A673 (cell line): Measurements from ENCODE around the gene ARHGEF28. TPM values are rescaled to one million over a fixed set of nuclear protein-coding genes. Genes with fewer than 3 reads are reported as not detected.

Experiments used
- BruUV-seq: library from RNA; stranded (reverse); fragments of 400-500 nt; replicated peaks from 2 replicates; lab custom pipeline; 2021; lab: Mats Ljungman, UMichigan
- CTCF ChIA-PET: fragments of 300-600 bp; sonication (Branson Sonifier 250); formaldehyde crosslinking; loops from one replicate; lab custom pipeline; 2022; ENCODE audit warnings: antibody characterized with exemption; lab: Charles Lee
- POLR2A ChIA-PET: fragments of 300-600 bp; sonication (Branson Sonifier 250); formaldehyde crosslinking; loops from one replicate; lab custom pipeline; 2022; ENCODE audit warnings: antibody characterized with exemption; ENCODE audit not compliant: low non-redundant PET; lab: Charles Lee
- DNase-seq: peaks from one replicate; pipeline ENCODE4 v3.0.0-alpha.2; 2015; ENCODE audit warnings: low spot score
- H3K27ac ChIP-seq: fragments of 200-600 bp; sonication (generic); 2 replicates; pipeline ENCODE4 v1.5.1; 2016; ENCODE audit warnings: mixed run types, low read depth, mild to moderate bottlenecking, mixed read lengths, antibody characterized with exemption, low read length; ENCODE audit not compliant: poor library complexity, severe bottlenecking
- H3K27me3 ChIP-seq: fragments of 200-600 bp; sonication (generic); replicated peaks from 2 replicates; pipeline ENCODE4 v1.6.1; 2017; ENCODE audit warnings: mixed run types, low read depth, mild to moderate bottlenecking, mixed read lengths, antibody characterized with exemption, low read length; ENCODE audit not compliant: insufficient read depth, poor library complexity
- H3K36me3 ChIP-seq: fragments of 200-600 bp; sonication (generic); 2 replicates; pipeline ENCODE4 v1.6.1; 2016; ENCODE audit warnings: mixed run types, mild to moderate bottlenecking, mixed read lengths, antibody characterized with exemption, low read length; ENCODE audit not compliant: insufficient read depth, poor library complexity, severe bottlenecking
- H3K4me1 ChIP-seq: fragments of 200-600 bp; sonication (generic); 2 replicates; pipeline ENCODE4 v1.6.1; 2017; ENCODE audit warnings: mixed run types, mild to moderate bottlenecking, mixed read lengths, antibody characterized with exemption, low read length; ENCODE audit not compliant: insufficient read depth, poor library complexity, severe bottlenecking
- H3K4me3 ChIP-seq: fragments of 200-600 bp; sonication (generic); 2 replicates; pipeline ENCODE4 v1.5.1; 2016; ENCODE audit warnings: low read depth, mixed run types, mild to moderate bottlenecking, mixed read lengths, low read length; ENCODE audit not compliant: poor library complexity, severe bottlenecking
- H3K9me3 ChIP-seq: fragments of 200-600 bp; sonication (generic); 2 replicates; pipeline ENCODE4 v1.6.1; 2016; ENCODE audit warnings: mixed run types, low read depth, mild to moderate bottlenecking, mixed read lengths, antibody characterized with exemption, low read length; ENCODE audit not compliant: poor library complexity, severe bottlenecking
- CTCF ChIP-seq: fragments of 300-800, 200-600 bp; sonication (generic); conservative IDR thresholded peaks from 2 replicates; pipeline ENCODE4 v1.5.1; 2017; ENCODE audit warnings: low read depth, mild to moderate bottlenecking, antibody characterized with exemption, low read length, moderate library complexity, mixed read lengths
- EZH2 ChIP-seq: fragments of 200-600 bp; sonication (generic); IDR thresholded peaks from 2 replicates; pipeline ENCODE4 v1.6.1; 2017; ENCODE audit warnings: borderline replicate concordance, low read depth, mild to moderate bottlenecking, mixed read lengths, antibody characterized with exemption, low read length; ENCODE audit not compliant: poor library complexity, severe bottlenecking
- intact Hi-C: fragments of 100-400 bp; cut with micrococcal nuclease; formaldehyde crosslinking; loops from one replicate; pipeline ENCODE4 v1.10.0; 2022; ENCODE audit not compliant: unreplicated experiment
- total RNA-seq: library from RNA; stranded (reverse); gene quantifications from 2 replicates; pipeline ENCODE4 v1.2.3, GENCODE V29; 2021

Gene ARHGEF28
- total RNA-seq, 1 experiment from 2014 or later = 3.4 TPM

GRCh38 chr5:73642344-73642743 is 16.3 kb downstream of the ARHGEF28 start:
- POLR2A ChIA-PET = no interaction called here
- no TSS peak for BruUV-seq
- CTCF ChIA-PET = no interaction called here

GRCh38 chr5:73644385-73644963 is 18.5 kb downstream of the ARHGEF28 start:
- ChIA-PET CTCF (no interaction called here), POLR2A (no interaction called here)
- DNase-seq = no peak
- no TSS peak for BruUV-seq
- Histone ChIP-seq H3K27me3 (no peaks in the 10 kb centered on the region), H3K27ac (no peak overlapping the region), H3K4me1 (peaks cover 6% of the 10 kb centered on the region), H3K36me3 (no peaks in the 10 kb centered on the region), H3K9me3 (no peaks in the 10 kb centered on the region), H3K4me3 (no peak overlapping the region)
- TF ChIP-seq CTCF (no peak), EZH2 (no peak)
- intact Hi-C loops = no loop called here

More at GRCh38 chr5:73642344-73642743, 16.3 kb downstream of the ARHGEF28 start:
- Histone ChIP-seq H3K9me3 (no peaks in the 10 kb centered on the region), H3K4me1 (peaks cover 6% of the 10 kb centered on the region), H3K4me3 (no peak overlapping the region), H3K36me3 (no peaks in the 10 kb centered on the region), H3K27ac (no peak overlapping the region), H3K27me3 (no peaks in the 10 kb centered on the region)
- no peak for DNase-seq
- intact Hi-C loops = no loop called here
- TF ChIP-seq EZH2 (no peak), CTCF (no peak)

DNA sequence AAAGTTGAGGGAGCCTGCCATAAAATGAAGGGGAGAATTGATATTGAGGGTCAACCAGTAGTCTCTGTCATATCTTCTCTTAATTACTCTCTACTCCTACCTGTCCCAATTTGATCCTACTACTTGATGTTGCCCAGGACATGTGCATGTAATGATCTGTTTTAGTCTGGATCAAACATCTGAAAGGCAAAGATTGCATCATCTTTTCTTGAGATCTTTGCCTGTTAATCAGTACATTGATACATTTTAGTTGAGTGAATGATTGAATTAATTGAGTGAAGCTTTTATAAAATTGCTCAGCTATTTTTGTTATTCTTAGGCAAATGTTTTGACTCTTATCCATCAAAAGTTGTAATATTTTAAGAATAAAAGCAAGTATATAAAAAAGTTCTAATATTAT is 21.7 kb downstream of the ARHGEF28 start:
- POLR2A ChIA-PET = no interaction called here
- Histone ChIP-seq H3K9me3 (no peaks in the 10 kb centered on the region), H3K27ac (no peak overlapping the region), H3K4me3 (no peak overlapping the region), H3K27me3 (no peaks in the 10 kb centered on the region), H3K36me3 (no peaks in the 10 kb centered on the region), H3K4me1 (no peaks in the 10 kb centered on the region)
- BruUV-seq = no TSS peak
- TF ChIP-seq CTCF = no peak
- intact Hi-C loops = no loop called here
- no peak for DNase-seq
- CTCF ChIA-PET = no interaction called here
